HG03196 (cell line): ENCODE data around the gene SNAPC5.
"Not testable (repeated sequence)": the region's sequence is repeated elsewhere in the genome, so short reads cannot be mapped to it uniquely, and the experiment has no call there.

Experiments used
- ATAC-seq: cut with Tn5 transposase; IDR thresholded peaks from one replicate; pipeline ENCODE4 v1.9.1; 2021; ENCODE audit not compliant: unreplicated experiment

Gene SNAPC5, protein sequence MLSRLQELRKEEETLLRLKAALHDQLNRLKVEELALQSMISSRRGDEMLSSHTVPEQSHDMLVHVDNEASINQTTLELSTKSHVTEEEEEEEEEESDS

GRCh38 chr15:66497502-66498455 is at the start of gene SNAPC5:
Gene SNAPC5 (minus strand): TSS chr15:66497762. CDS start chr15:66497731, 31 bp downstream.
- ATAC-seq, result peak; percentile 79

- no peak for ATAC-seq
These were observed 47.7 kb upstream of the SNAPC5 start for GRCh38 chr15:66545255-66545654.

DNA sequence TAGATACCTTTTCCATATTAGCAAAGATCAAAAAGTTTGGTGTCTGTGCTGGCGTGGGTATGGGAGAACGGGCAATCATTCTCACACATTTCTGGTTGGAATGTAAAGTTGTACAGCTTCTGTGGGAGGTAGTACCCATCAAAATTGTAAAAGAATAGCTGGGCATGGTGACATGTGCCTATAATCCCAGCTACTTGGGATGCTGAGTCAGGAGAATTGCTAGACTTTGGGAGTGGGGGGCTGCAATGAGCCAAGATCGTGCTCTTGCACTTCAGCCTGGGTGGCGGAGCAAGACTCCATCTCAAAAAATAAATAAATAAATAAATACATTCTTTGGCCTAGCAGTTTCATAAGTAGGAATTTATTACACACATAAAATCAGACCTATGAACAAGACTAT is 45.3 kb upstream of the SNAPC5 start:
- ATAC-seq, result no peak

- ATAC-seq, result no peak
These were observed 37.5 kb upstream of the SNAPC5 start for GRCh38 chr15:66535056-66535455.

- no peak for ATAC-seq
These were observed 27.3 kb upstream of the SNAPC5 start for GRCh38 chr15:66524838-66525237.

GRCh38 chr15:66523926-66524325 is 26.4 kb upstream of the SNAPC5 start:
- no peak for ATAC-seq

- no peak for ATAC-seq
These were observed 18.4 kb upstream of the SNAPC5 start for GRCh38 chr15:66515901-66516322.

DNA sequence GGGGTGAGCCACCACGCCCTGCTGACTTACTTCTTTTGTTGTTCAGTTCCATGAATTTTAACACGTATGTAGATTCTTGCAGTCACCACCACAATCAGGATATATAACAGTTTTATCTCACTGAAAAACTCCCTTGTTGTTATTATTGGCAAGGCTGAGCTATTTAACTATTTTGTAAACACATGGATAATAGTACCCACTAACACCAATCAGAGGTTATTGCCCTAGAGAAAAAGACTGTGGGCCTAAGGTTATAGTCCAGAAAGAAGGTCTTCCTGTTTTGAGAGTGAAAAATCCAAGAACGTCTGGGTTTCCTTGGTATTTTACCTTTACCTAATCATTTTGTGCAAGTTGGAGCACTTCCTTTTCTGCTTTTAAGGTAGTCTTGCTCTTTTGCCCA is 17.0 kb upstream of the SNAPC5 start:
- ATAC-seq, result no peak

DNA sequence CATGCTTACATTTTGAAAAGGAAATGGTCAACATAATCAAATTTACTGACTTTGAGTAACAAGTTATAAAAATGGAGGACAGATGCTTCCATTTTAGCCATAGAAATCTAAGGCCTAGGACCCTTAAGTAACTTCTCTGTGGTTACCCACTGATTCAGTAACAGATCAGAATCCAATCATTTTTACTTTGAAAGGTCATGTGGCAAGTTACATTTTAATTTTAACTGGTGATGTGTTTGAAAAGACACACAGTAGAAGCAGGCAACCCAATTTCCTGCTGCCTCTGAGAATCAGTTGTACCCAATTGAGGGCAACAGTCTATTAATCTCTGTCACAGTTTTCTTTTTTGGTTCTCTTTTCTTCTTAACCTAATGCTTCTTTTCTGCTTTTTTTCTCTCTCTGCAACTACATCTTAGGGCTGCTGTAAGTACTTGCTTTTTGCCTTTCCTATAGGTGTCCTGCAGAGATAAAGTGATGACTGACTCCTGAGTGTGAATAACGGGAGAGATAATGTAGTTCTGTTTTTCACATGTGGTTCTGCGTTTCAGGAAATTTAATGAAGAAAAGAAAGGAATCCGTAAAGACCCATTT is 10.8 kb upstream of the SNAPC5 start:
- no peak for ATAC-seq

DNA sequence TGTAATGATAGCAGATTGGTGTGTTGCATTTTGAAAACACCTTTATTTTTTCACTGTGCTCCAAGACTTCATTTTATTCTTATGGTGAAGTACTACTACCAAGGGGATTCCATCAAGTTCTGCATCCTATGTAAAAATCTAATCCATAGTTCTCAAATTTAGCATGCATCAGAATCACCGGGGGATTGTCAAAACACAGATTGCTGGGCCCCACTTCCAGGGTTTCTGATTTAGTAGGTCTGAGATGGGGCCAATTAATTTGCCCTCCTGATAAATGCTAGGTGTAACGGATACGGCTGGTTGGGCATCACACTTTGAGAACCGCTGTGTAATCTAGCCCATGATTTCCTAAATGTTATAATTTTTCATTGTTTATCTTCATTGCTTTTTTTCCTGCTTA is 8.3 kb upstream of the SNAPC5 start:
- ATAC-seq, result no peak

DNA sequence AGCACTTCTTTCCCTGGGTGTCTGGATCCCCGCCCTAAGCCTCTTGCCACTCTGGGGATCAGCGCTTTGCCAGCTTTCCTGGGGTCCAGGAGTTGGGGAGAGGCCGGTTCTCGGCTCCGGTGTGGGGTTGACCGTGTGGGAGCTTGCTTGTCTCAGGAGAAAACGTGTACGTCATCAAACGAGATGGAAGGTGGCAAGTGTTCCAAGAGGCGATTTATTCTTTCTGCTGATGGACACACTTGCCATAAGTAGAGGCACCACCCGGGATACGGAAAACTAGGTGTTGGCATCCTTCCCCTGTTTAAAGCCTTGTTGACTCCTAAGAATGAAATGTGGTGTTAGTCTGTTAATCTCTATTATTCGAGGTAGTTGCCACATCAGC is 7.9 kb upstream of the SNAPC5 start:
- ATAC-seq, result no peak

DNA sequence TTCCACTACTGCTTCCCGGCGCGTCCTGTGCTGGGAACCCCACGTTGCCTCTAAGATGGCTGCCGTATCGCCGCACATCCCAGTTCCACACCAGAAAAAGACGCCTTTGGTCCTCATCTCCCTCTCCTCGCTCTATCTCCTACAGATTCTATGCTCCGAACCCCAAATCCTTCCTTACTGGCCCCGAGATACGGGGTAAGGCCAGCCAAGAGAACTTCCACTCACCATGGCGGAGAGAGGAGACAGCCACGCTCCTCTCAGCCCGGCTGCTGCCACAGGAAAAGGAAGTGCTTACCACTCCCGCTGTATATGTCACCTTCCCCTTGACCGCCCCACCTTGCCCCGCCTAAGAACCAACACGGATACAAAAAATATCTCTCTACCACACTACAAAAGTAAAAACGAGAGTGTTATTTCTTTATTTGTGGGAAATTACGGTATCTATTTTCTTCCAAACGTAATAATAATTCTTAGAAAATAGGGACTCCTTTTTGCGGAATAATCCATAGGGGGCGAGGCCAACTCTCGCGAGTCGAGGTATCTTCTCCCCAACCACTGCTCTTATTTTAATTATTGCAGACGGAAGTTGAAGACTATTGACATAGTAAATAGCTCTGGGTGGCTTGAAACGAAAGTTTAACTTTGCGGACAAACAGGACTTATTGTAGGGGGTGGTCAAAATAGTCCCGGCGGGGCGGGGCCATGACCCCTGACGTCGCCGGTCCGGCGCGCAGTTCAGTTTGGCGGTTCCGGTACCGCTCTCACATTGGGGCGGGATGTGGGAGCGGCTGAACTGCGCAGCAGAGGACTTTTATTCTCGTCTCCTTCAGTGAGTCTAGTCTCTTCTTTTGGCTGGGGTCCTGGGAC is 7.2 kb upstream of the SNAPC5 start, which contains the start of the genes RPL4 and ZWILCH:
Gene RPL4, minus strand, starts transcription at position 293 of the 867 bp plus-strand sequence. Its CDS starts 65 bp downstream, at position 228.
Gene ZWILCH, plus strand, starts transcription at position 764 of the 867 bp plus-strand sequence. Its CDS starts 13 bp downstream, at position 777.
- peak; percentile 71 for ATAC-seq

GRCh38 chr15:66503780-66504562 is 6.4 kb upstream of the SNAPC5 start:
- no peak for ATAC-seq

DNA sequence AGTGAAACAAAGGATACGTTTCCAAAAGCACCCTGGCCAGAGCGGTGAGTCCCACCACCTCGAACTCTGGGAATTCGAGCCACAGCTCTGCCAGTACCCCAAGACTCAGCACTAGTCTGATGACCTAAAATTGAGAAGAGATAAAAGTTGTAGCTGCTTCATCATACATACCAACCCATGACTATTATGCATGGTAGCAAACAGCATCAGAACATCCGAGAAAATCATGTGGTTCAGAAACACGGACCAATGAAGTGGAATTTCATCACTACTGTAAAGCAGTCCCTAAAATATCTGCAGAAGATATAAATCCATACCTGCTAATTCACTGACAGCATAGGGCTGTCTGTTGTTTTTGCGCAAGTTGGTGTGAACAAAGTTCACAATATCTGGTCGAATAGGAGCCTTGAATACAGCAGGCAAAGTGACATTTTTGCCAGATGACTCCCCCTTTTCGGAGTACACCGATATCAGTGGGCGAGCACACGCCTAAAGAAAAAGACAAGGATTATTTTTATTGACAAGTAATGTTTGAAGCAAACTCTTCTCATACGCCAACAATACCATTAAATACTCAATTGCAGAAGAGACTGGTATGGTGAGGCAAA is 5.6 kb upstream of the SNAPC5 start:
- not testable (repeated sequence) for ATAC-seq

GRCh38 chr15:66502491-66502890 is 4.9 kb upstream of the SNAPC5 start:
- ATAC-seq, result no peak

GRCh38 chr15:66500346-66500745 is 2.8 kb upstream of the SNAPC5 start:
- not testable (repeated sequence) for ATAC-seq

DNA sequence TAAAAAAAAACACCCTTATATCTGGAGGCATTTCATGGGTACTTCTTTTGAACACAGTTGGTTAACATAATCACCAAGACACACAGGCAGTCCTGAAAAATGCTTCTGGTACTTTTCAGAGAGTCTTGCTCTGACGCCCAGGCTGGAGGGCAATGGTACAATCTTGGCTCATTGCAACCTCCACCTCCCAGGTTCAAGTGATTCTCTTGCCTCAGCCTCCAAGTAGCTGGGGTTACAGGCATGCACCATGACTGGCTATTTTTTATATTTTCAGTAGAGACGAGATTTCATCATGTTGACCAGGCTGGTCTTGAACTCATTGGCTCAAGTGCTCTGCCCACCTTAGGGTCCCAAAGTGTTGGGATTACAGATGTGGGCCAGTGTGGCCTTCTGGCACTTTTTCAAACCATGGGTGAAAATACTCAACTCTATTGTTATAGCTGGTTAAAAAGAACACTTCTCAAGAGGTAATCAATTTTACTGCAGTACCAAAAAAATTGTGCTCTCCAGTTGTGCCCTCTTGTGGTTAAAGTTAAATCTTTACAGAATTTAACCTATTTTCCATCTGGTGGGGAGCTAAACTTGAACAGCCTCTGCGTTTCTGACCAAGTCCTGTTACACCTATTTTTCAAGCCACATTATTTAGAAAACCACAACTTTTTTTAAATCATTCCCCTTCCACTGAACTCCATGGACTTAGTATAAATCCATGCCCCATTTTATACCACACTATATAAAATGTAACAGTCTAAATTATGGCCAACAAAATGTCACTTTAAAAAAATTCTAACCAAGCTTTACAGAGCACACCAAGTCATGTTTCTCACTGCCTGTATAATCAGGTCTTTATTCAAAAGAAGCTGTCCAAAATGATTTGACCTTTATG is 1.2 kb upstream of the SNAPC5 start:
- ATAC-seq, result no peak

DNA sequence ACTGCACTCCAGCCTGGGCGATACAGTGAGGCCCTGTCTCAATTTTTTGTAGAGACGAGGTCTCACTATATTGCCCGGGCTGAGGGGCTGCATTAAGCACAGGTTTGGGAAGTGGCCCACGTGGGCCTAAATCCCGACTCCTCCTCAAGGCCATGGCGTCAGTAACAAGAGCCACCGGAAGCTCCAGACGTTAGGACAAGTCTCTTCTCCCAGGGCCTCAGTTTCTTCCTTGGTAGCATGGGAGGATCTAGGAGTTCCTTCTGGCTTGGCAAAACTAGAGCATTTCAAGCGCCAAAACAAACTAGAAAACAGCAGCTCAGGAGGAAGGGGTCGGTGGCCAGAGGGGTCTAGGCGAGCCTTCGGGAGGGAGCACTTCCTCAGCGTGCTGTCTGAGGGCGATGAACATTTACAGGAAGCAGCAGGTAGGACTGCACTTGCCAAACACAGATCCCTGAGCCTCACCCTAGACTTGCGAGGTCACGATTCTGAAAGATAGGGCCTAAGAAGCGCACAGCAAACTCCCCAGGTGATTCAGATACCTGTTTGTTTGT is 536 bp downstream of the SNAPC5 start:
- peak; percentile 15 for ATAC-seq
